ENCODE results near the gene CERS6. TPM values are rescaled to one million over a fixed set of nuclear protein-coding genes. Genes with fewer than 3 reads are reported as not detected.

The CERS6 gene
- total RNA-seq, 4 donors from 2014 or later, result 35.7 to 60.6 (median 39.2) TPM

DNA sequence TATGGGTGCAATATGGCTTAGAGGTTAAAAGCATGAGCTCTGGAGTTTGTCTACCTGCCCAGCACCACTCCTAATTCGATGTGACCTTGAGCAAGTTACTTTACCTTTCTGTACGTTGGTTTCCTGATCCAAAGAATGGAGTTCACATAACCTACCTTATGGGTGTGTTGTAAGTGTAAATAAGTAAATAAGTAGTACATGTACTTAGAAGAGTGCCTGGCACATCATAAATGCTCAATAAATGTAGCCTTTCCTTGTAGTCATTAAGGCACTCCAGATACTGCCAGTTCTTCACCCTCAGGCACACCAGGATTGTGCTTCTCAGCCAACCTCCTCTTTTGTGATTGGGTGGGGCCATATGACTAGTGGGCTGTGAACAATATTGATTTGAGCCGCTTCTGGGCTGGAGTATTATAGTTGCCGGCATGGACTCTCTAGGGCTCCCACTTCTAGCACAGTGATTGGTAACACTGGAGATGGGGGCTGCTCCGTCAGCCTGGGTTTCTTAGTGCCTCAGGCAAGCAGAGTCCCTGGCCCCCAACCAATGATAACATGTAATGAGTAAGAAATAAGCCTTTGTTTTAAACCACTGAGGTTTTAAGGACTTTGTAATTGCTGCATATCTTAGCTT lies 244.7 kb downstream of the CERS6 start:
- peaks cover under 1 to 19% of the 10 kb centered on the region in 2 donors for H3K4me1 ChIP-seq
- H3K27ac ChIP-seq, result no peak overlapping the region
- H3K27me3 ChIP-seq, result no peaks in the 10 kb centered on the region
- TF ChIP-seq, protein P1, sequence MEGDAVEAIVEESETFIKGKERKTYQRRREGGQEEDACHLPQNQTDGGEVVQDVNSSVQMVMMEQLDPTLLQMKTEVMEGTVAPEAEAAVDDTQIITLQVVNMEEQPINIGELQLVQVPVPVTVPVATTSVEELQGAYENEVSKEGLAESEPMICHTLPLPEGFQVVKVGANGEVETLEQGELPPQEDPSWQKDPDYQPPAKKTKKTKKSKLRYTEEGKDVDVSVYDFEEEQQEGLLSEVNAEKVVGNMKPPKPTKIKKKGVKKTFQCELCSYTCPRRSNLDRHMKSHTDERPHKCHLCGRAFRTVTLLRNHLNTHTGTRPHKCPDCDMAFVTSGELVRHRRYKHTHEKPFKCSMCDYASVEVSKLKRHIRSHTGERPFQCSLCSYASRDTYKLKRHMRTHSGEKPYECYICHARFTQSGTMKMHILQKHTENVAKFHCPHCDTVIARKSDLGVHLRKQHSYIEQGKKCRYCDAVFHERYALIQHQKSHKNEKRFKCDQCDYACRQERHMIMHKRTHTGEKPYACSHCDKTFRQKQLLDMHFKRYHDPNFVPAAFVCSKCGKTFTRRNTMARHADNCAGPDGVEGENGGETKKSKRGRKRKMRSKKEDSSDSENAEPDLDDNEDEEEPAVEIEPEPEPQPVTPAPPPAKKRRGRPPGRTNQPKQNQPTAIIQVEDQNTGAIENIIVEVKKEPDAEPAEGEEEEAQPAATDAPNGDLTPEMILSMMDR (IDR thresholded peaks at IDR 0.05), result no peak
- no peak for TF ChIP-seq POLR2A (IDR thresholded peaks at IDR 0.05)
- intact Hi-C loops (cut with DNase I), result loop anchor here (10.0 kb wide), 2 partner anchors 246 to 356 kb away; partner anchors contain the start of gene CERS6
- H3K36me3 ChIP-seq, result no peaks in the 10 kb centered on the region
- H3K4me3 ChIP-seq (replicated peaks in 1 of 3), result no peak overlapping the region
- DNase-seq, result peak; percentile 41 to 61
- no peaks in the 10 kb centered on the region for H3K9me3 ChIP-seq
- WGBS, 2 donors, result 54% methylated on average over 5 of the region's 5 CpGs

DNA sequence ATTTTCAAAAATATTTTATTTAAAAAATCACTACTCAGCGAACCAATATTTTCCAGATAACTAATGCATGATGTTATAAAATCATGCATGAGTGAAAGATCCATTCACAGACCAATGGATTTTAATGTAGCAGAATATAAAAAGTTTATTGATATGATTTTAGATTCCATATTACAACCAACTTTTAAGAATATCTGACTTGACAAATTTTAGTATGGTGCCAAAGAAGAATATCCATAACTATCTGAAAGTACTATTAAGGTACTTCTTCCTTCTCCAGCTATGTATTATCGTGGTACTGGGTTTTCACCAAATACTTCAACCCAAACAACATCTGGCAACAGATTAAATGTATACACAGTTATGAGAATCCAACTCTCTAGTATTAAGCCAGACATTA lies 246.5 kb downstream of the CERS6 start:
- Histone ChIP-seq H3K36me3 (no peaks in the 10 kb centered on the region), H3K4me1 (peaks cover 0 to 19% of the 10 kb centered on the region in 2 donors), H3K27ac (no peak overlapping the region), H3K9me3 (no peaks in the 10 kb centered on the region), H3K27me3 (no peaks in the 10 kb centered on the region), H3K4me3 (replicated peaks in 1 of 3) (no peak overlapping the region)
- intact Hi-C loops (cut with DNase I), result loop anchor here (10.0 kb wide), 2 partner anchors 248 to 358 kb away; partner anchors contain the start of gene CERS6
- TF ChIP-seq, protein P1 (IDR thresholded peaks at IDR 0.05), result no peak
- no peak for TF ChIP-seq POLR2A (IDR thresholded peaks at IDR 0.05)
- 95 to 98% methylated on average over 2 of the region's 2 CpGs for WGBS, 2 donors
- DNase-seq, result no peak

DNA sequence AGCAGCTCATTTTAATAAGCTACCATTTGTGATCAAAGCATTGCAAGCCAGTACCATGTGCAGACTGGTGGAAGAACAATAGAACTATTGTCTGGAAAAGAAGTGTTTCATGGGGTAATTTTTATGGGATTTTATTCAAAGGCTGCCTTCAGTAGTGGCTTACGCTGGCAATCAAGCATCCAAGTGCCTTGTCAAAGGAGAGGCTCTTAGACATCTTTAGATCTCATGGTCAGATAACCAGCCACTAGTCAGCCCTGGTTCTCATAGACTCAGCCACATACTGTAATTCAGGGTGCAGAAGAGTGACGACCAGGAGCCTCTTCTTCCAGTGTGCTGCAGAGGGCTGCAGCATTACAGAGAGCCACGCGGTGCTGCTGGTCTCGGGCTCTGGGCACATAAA lies 247.9 kb downstream of the CERS6 start:
- Histone ChIP-seq H3K4me1 (peaks cover 0 to 19% of the 10 kb centered on the region in 2 donors), H3K27me3 (no peaks in the 10 kb centered on the region), H3K4me3 (replicated peaks in 1 of 3) (no peak overlapping the region), H3K27ac (no peak overlapping the region), H3K36me3 (no peaks in the 10 kb centered on the region), H3K9me3 (no peaks in the 10 kb centered on the region)
- intact Hi-C loops (cut with DNase I), result loop anchor here (10.0 kb wide), 2 partner anchors 249 to 359 kb away; partner anchors contain the start of gene CERS6
- no peak for TF ChIP-seq POLR2A (IDR thresholded peaks at IDR 0.05)
- TF ChIP-seq, protein P1 (IDR thresholded peaks at IDR 0.05), result no peak
- WGBS, 2 donors, result 38 to 67% methylated on average over 1 to 5 of the region's 5 CpGs
- DNase-seq, result no peak

DNA sequence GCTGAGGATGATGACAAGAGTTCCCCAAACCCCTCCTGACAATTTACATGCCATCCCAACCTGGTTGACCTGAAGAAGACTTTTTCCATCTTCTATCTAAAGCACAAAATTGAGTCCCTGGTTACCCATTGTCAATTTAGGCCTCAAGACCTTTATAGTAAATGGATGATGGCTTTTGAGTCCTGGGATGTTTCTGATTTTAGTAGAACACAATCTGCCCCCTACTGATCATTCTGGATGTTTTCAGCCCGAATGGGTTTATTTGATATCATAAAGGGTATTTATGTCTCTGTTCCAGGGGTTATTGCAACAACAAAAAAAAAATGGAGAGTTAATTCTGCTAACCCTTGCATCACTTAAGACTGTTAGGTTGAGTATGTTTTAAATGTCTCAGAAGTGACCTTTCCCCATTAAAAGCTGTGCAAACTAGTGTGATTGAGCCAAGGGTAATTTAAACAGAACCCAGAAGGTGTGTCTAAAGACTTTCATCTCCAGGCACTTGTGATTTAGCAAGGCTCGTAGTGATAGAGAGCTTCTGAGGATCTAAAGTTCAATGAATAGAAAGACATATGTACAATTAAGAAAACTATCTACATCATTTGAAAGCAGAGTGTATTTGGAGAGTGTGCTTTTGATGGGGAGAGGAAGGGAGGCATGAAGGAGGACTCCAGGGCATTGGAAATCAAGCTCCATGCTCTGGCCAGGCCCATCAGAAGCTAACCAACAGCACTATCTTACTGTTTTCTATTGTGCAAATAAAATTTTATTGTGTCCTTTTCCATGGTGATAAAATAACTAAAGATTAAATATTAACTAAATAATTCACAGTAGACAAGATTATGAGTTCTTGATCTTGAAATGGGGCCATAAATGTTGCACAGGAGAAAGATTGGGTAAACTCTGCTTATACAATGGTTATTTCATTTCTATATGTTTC lies 249.7 kb downstream of the CERS6 start:
- Histone ChIP-seq H3K9me3 (no peaks in the 10 kb centered on the region), H3K27ac (no peak overlapping the region), H3K36me3 (no peaks in the 10 kb centered on the region), H3K4me1 (peaks cover 0 to 7% of the 10 kb centered on the region in 2 donors), H3K27me3 (no peaks in the 10 kb centered on the region), H3K4me3 (replicated peaks in 1 of 3) (no peak overlapping the region)
- TF ChIP-seq POLR2A (IDR thresholded peaks at IDR 0.05), result no peak
- TF ChIP-seq, protein P1 (IDR thresholded peaks at IDR 0.05), result peak in 4 of 6 experiments; percentile 9 to 47 (median 34)
- 73 to 86% methylated on average over 2 of the region's 2 CpGs for WGBS, 2 donors
- intact Hi-C loops (cut with DNase I), result loop anchor here (10.0 kb wide), 2 partner anchors 251 to 361 kb away; partner anchors contain the start of gene CERS6
- DNase-seq, result no peak

Data from thyroid gland (tissue), 4 donors.